HG02678 (cell line): Measurements from ENCODE around the gene APOB.

Experiments
- ATAC-seq: cut with Tn5 transposase; IDR thresholded peaks from one replicate; pipeline ENCODE4 v1.9.1; 2021; ENCODE audit warnings: mild to moderate bottlenecking, moderate library complexity; ENCODE audit not compliant: unreplicated experiment

The APOB gene, protein sequence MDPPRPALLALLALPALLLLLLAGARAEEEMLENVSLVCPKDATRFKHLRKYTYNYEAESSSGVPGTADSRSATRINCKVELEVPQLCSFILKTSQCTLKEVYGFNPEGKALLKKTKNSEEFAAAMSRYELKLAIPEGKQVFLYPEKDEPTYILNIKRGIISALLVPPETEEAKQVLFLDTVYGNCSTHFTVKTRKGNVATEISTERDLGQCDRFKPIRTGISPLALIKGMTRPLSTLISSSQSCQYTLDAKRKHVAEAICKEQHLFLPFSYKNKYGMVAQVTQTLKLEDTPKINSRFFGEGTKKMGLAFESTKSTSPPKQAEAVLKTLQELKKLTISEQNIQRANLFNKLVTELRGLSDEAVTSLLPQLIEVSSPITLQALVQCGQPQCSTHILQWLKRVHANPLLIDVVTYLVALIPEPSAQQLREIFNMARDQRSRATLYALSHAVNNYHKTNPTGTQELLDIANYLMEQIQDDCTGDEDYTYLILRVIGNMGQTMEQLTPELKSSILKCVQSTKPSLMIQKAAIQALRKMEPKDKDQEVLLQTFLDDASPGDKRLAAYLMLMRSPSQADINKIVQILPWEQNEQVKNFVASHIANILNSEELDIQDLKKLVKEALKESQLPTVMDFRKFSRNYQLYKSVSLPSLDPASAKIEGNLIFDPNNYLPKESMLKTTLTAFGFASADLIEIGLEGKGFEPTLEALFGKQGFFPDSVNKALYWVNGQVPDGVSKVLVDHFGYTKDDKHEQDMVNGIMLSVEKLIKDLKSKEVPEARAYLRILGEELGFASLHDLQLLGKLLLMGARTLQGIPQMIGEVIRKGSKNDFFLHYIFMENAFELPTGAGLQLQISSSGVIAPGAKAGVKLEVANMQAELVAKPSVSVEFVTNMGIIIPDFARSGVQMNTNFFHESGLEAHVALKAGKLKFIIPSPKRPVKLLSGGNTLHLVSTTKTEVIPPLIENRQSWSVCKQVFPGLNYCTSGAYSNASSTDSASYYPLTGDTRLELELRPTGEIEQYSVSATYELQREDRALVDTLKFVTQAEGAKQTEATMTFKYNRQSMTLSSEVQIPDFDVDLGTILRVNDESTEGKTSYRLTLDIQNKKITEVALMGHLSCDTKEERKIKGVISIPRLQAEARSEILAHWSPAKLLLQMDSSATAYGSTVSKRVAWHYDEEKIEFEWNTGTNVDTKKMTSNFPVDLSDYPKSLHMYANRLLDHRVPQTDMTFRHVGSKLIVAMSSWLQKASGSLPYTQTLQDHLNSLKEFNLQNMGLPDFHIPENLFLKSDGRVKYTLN (N-terminal part only)

GRCh38 chr2:21043744-21044532, at the start of gene APOB:
Gene APOB (minus strand): TSS chr2:21044073. CDS start chr2:21043945, 128 bp downstream.
- no peak for ATAC-seq

- no peak for ATAC-seq
Measured at GRCh38 chr2:21092308-21092869, 48.5 kb upstream of the APOB start.

GRCh38 chr2:21084401-21084800, 40.5 kb upstream of the APOB start:
- no peak for ATAC-seq

DNA sequence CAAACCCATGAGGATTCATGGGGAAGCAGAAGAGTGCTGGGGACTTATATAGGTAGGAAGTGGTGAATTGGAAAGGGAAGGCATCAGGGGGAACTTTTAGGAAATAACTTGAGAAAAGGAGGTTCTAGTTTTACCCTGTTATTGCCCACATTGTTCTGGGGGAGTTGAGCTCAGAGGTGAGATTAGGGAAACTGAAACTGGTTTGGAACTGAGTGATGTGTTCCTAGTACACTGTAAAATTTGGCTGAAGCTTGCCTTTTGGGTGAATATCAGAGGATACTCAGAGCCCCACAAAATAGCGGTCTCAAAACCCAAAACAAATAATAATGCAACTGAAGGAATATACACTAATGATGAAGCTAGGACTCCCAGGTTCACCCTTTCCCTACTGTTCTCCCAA, 39.6 kb upstream of the APOB start:
- ATAC-seq, result no peak

DNA sequence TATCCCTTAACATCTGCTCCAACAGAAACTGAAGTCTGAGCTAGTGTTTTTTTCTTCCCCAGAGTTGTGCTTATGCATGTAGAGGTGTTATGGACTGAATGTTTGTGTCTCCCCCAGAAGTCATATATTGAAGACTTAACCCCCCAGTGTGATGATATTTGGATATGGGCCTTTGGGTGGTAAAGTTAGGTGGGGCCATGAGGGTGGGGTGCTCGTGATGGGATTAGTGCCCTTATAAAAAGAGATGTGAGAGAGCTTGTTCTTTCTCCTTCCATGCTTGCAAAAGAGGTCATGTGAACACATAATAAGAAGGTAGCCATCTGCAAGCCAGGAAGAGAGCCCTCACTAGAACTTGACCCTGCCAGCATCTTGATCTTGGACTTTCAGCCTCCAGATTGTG, 34.4 kb upstream of the APOB start:
- ATAC-seq, result no peak

- ATAC-seq, result no peak
Measured at GRCh38 chr2:21072477-21073242, 28.8 kb upstream of the APOB start.

GRCh38 chr2:21070341-21071257, 26.7 kb upstream of the APOB start:
- no peak for ATAC-seq

DNA sequence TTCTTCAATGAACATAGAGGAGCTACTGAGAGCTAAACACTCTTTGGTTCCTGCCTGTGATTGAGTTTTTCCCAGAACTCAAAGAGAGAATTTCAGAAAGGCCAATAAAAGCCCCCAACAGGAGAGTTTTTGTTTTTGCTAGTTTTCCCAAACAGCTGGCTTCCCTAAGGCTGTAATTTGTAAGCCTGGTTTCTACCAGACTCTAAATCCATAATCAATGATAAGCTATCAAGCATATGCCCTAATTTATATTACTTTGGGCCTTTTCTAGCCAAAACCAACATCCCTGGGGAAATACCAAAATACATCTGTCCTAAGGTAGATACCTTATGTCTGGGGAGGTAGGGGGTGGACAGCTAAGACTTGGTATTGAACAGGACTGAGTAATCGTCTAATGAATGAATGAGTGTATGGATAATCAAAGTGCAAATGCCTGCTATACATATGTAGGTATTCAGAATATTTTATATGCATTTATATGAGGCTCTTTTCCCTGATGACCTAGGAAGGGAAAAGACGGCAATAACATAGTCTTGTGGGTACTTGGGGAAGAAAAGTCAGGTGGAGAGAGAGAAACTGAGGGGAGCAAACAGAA, 26.0 kb upstream of the APOB start:
- no peak for ATAC-seq

- ATAC-seq, result no peak
Measured at GRCh38 chr2:21067859-21068537, 24.1 kb upstream of the APOB start.

GRCh38 chr2:21067125-21067524, 23.3 kb upstream of the APOB start:
- no peak for ATAC-seq

GRCh38 chr2:21059885-21060610, 16.2 kb upstream of the APOB start:
- ATAC-seq, result no peak

DNA sequence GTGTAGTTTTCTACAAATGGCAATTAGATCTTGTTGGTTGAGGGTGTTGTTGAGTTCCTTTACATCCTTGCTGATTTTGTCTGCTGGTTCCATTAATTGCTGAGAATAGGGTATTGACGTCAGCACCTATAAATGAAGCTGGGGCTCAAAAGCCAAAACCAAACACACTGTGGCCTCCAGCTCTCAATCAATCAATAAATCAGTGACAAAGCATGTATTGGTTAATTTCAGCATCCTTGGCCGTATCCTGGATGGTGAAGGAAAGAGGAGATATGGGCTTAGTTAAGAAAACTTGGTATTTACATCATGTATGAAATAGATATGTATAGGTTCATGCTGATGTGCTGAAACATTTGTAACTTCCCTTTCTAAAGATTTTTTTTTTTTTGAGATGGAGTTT, 13.2 kb upstream of the APOB start:
- no peak for ATAC-seq

GRCh38 chr2:21055879-21056790, 12.3 kb upstream of the APOB start:
- ATAC-seq, result no peak

DNA sequence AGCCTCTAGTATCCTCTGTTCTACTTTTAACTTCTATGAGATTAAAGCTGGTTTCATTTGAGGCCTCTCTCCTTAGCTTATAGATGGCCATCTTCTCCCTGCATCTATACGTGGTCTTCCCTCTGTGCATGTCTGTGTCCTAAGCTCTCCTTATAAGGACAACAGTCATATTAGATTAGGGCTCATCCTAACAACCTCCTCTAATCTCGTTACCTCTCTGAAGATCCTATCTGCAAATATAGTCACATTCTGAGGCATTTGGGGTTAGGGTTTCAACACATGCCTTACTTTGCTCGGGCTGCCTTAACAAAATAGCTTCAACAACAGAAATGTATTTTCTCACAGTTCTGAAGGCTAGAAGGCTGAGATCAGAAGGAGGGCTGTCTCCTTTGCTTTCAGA, 11.6 kb upstream of the APOB start:
- ATAC-seq, result no peak

- no peak for ATAC-seq
Measured at GRCh38 chr2:21054011-21054410, 10.1 kb upstream of the APOB start.

DNA sequence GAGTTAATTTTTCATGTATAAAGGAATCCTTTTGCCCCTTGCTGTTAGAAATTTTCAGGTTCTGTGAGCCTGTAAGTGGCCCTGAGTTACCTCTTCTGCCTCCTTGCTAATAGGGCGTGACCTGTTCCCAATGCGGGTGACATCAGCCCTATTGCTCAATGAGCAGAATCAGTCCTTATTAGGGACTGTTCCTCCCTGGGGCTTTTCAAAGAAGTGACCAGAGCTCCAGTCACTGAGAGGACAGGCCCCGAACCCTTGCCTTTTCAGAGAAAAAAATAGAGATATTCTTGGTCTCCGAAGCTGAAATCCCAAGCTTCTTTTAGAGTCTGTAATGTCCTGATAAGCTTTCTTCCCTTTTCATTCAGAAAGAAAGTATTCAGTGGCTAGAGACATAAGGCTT, 8.2 kb upstream of the APOB start:
- ATAC-seq, result no peak
